GM19397 (cell line): ENCODE measurements around the gene PCDH12.
"Not testable (repeated sequence)": the region's sequence is repeated elsewhere in the genome, so short reads cannot be mapped to it uniquely, and the experiment has no call there.

ENCODE experiments used
- ATAC-seq: cut with Tn5 transposase; IDR thresholded peaks from one replicate; pipeline ENCODE4 v1.9.1; 2021; ENCODE audit warnings: mild to moderate bottlenecking, moderate library complexity; ENCODE audit not compliant: unreplicated experiment

The PCDH12 gene

GRCh38 chr5:141941307-141941706, 16.7 kb downstream of the PCDH12 start:
- ATAC-seq, result no peak

GRCh38 chr5:141940695-141941271, 17.2 kb downstream of the PCDH12 start:
- no peak for ATAC-seq

GRCh38 chr5:141935538-141935937, 22.5 kb downstream of the PCDH12 start:
- no peak for ATAC-seq

- no peak for ATAC-seq
Observed at GRCh38 chr5:141934099-141934844, 23.7 kb downstream of the PCDH12 start.

GRCh38 chr5:141933151-141933550, 24.9 kb downstream of the PCDH12 start:
- no peak for ATAC-seq

GRCh38 chr5:141931694-141932093, 26.3 kb downstream of the PCDH12 start:
- ATAC-seq, result no peak

GRCh38 chr5:141929398-141930058, 28.5 kb downstream of the PCDH12 start:
- no peak for ATAC-seq

- no peak for ATAC-seq
Observed at GRCh38 chr5:141928051-141928450, 30.0 kb downstream of the PCDH12 start.

GRCh38 chr5:141926434-141926833, 31.6 kb downstream of the PCDH12 start:
- no peak for ATAC-seq

GRCh38 chr5:141923448-141924313, 34.3 kb downstream of the PCDH12 start, which contains the start of gene DELE1:
TSS of gene DELE1 (plus strand) at chr5:141923871. CDS start at chr5:141923942, 71 bp downstream.
- ATAC-seq, result peak; percentile 99

GRCh38 chr5:141922827-141923447, 35.1 kb downstream of the PCDH12 start:
- ATAC-seq, result not testable (repeated sequence)

GRCh38 chr5:141920771-141921170, 37.2 kb downstream of the PCDH12 start:
- no peak for ATAC-seq

GRCh38 chr5:141919218-141920119, 38.5 kb downstream of the PCDH12 start:
- no peak for ATAC-seq

GRCh38 chr5:141917760-141918159, 40.2 kb downstream of the PCDH12 start:
- no peak for ATAC-seq

- ATAC-seq, result no peak
Observed at GRCh38 chr5:141916522-141916921, 41.5 kb downstream of the PCDH12 start.

GRCh38 chr5:141915881-141916336, 42.1 kb downstream of the PCDH12 start:
- no peak for ATAC-seq

- ATAC-seq, result no peak
Observed at GRCh38 chr5:141914797-141915196, 43.2 kb downstream of the PCDH12 start.

GRCh38 chr5:141914199-141914743, 43.7 kb downstream of the PCDH12 start:
- peak; percentile 83 for ATAC-seq

GRCh38 chr5:141913560-141914198, 44.3 kb downstream of the PCDH12 start:
- no peak for ATAC-seq
